ENCODE measurements around the gene RAF1.
"Not testable (repeated sequence)": the region's sequence is repeated elsewhere in the genome, so short reads cannot be mapped to it uniquely, and the experiment has no call there.

Gene RAF1

DNA sequence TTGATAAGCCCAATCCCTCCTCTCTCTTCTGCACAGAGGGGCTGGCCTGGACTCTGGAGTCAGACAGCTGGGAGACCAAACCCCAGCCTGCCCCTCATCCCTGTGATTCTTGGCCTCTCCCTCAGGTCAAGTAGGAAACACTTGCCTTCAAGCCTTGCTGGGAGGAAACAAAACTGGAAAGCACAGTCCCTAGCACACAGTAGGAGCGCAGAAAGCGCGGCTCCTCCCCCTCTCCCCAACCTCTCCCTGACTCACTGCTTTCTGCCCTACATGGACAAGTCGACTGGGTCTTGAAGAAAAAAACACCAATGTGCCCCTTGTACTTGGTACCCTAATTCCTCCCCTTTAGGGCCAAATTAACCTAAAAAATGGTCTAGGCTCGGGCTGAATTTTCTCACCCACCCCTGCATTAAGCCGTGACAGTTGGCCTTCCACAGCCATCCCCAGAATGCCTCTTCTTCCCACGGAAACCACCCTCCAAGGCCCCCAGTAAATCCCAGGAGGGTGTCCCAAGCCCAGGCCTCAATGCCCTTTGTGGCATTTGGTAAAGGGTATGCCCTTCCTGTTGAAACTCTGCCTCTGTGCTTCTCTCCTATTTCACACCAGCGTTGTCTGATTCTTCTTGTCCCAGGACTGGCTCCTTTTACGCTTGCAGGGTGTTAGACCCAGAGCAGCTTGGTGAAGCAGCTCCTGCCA lies 11.3 kb upstream of the RAF1 start:
- no peak for DNase-seq

DNA sequence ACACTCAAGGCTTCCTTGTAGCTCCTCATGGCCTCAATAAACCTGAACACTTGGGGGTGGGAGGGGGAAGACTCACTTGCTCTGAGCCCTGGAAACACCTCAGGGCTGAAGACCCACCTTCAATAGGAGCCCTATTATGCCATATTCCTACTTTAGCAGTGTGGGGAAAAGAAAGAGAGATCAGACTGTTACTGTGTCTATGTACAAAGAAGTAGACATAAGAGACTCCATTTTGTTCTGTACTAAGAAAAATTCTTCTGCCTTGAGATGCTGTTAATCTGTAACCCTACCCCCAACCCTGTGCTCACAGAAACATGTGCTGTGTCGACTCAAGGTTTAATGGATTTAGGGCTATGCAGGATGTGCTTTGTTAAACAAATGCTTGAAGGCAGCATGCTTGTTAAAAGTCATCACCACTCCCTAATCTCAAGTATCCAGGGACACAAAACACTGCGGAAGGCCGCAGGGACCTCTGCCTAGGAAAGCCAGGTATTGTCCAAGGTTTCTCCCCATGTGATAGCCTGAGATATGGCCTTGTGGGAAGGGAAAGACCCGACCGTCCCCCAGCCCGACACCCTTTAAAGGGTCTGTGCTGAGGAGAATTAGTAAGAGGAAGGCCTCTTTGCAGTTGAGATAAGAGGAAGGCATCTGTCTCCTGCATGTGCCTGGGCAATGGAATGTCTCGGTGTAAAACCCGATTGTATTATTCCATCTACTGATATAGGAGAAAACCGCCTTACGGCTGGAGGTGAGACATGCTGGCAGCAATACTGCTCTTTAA lies 10.2 kb upstream of the RAF1 start:
- not testable (repeated sequence) for DNase-seq

DNA sequence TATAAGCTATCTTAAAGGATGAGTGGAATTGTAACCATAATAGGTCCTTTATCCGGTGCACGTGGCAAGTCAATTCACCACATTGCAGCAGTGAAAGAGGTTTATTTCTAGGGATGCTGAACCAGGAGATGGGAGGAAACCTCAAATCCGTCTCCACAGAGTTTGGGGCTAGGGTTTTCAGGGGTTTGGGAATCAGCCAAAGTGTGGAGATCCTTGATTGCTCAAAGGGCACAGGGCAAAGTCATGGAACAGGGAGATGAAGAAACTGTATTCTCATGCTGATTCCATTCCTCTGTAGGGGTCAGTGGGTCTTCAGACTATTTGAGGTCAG lies 7.2 kb upstream of the RAF1 start:
- DNase-seq: no peak

DNA sequence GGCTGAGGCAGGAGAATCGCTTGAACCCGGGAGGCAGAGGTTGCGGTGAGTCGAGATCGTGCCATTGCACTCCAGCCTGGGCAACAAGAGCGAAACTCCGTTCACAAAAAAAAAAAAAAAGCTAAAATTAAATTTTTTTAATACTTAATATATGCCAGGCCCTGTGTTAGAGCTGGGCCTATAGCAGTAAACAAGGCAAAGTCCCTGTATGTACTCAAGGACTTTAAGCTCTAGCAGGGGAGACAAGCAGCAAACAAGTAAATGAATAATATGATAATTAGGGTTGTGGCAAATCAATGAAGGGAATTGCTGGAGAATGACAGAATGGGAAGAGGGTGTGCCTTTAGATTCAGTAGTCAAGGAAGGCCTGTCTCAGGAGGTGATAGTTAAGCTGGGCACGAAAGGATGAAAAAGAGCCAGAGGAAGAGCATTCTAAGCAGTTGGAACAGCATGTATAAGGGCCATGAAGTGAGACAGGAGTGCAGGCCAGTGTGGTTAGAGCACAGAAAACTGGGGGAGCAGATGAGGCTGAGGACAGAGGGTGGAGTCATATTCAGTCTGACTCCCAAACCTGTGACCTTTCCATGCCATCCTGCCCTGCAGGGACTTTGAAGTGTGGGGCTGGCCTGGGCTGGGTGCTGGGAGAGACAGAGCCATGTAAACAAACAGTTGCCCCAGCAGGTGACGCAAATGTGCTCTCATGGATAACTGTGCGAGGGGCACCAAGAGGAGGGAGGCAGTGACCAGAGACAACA lies 6.6 kb upstream of the RAF1 start:
- DNase-seq: no peak

DNA sequence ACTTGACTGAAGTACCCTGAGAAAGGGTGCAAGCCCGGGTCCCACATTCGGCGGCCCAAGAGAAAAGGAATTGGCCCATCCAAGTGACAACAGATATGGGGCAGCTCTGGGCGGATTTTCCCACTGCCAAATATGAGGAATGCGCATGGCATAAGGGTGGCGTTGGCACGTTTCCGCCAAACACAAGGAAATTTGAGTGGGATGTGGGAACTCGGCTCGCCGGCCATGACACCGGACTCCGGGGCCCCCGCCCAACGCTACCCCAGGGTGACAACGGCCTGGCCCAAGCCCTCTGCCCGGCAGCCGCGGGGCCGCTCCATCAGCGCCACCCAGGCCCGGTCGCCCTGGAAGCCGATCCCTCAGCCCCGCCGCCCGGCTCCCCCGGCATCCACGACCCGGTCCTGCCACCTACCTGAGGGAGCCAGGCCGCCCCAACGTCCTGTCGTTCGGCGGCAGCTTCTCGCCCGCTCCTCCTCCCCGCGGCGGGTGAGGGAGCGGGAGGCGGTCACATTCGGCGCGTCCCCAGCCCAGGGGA lies 449 bp downstream of the RAF1 start:
- DNase-seq: peak in 1 of 2 experiments; percentile 36

DNA sequence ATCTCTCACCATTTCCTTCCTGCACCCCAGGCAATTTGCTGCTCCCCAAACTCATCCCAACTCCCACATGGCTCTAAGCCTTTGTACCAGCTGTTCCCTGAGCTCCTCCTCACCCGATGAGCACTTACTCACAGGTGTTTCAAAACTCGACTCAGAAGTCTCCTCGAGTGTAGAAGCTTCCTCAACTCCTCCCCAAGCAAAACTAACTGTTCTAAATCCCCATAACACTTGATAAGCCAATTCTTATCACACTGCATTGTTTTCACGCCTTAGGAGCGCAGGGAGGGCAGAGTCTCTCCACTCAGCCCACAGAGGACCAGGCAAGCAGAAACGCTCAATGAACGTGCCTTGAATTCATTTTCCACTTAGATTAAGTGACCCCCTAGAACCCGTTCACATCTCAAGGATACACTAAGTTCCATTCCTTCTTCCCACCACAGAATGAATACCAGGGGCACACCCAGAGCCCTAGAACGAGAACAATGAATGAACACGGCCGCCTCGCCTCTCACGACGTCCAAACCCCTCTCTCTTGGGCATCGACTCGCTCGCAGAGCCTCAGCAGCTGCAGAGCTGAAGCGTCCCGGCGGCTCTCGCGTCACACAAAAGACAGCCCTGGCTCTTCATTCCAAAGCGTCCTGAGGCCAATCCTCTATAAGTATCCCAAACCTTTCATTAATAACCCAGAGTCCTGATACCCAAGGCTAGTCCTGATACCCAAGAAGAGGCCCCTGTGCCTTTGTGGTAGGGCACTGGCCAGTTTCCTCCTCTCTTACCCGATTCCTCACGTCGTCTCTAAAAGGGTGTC lies 1.1 kb downstream of the RAF1 start:
- DNase-seq: peak in 1 of 2 experiments; percentile 45

DNA sequence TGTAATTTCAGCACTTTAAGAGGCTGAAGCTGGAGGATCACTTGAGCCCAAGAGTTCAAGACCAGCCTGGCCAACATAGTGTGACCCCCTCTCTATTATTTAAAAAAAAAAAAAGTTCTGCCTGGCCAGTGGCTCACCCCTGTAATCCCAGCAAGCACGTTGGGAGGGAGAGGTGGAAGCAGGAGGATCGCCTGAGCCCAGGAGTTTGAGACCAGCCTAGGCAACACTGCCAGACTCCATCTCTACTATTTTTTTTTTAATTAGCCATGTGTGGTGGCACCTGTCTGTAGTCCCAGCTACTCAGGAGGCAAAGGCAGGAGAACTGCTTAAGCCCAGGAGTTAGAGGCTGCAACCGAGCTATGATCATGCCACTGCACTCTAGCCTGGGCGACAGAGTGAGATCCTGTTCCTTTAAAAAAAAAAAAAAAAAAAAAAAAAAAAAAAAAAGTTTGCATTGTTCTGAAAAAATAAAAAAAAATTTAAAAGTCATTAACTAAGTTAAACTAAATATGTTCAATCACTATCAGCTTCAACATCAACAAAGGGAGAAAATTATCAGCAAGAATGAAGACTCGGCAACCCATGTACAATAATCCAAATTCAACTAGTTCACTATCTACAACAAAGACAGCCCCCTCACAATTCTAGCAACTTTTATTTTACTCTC lies 1.9 kb downstream of the RAF1 start:
- no peak for DNase-seq

DNA sequence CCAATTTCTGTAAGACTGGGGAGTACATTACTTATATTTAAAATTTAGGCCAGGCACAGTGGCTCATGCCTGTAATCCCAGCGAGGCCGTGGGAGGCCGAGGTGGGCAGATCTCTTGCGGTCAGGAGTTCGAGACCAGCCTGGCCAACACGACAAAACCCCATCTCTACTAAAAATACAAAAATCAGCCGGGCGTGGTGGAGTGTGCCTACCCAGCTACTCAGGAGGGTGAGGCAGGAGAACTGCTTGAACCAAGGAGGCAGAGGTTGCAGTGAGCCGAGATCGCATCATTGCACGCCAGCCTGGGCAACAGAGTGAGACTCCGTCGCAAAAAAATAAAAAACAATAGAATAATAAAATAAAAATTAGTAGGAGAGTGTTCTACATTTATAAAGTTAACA lies 2.5 kb downstream of the RAF1 start:
- DNase-seq: not testable (repeated sequence)

DNA sequence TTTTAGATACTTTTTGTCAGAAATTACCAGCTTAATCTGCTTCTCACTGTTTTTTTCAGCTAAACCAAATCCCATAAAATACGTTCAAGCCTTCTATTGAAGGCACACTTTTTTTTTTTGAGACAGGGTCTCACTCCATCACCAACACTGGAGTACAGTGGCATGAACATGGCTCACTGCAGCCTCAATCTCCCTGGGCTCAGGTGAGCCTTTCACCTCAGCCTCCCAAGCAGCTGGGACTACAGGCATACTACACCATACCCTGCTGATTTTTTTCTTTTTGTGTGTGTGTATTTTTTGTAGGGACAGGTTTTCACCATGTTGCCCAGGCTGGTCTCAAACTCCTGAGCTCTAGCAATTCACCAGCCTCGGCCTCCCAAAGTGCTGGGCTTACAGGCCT lies 3.7 kb downstream of the RAF1 start:
- DNase-seq: no peak

DNA sequence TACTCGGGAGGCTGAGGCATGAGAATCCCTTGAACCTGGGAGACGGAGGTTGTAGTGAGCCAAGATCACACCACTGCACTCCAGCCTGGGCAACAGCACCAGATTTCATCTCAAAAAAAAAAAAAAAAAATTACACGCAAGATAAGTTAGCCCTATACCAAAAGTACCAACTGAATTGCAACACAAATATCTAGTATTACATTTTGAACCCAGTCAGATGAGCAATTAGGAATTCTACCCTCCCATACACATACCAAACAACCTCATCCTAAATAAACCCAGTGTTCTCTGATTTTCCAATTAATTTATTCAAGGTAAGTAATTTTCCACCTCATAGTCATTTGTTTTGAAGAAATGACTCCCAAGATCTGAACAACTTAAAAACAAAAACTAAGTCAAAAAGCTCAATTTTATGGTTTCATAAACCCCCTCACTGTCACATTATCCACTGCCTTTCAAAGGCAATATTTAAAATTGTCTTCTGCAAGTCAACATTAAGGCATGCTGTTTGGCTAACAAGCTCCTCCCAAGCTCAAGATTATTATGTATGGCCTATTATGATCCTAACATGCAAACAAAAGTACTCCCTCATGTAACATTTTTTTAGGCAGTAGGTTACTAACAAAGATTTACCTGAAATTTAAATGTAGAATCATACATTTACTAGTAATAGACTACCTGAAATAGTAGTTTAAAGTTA lies 4.5 kb downstream of the RAF1 start:
- DNase-seq: no peak

DNA sequence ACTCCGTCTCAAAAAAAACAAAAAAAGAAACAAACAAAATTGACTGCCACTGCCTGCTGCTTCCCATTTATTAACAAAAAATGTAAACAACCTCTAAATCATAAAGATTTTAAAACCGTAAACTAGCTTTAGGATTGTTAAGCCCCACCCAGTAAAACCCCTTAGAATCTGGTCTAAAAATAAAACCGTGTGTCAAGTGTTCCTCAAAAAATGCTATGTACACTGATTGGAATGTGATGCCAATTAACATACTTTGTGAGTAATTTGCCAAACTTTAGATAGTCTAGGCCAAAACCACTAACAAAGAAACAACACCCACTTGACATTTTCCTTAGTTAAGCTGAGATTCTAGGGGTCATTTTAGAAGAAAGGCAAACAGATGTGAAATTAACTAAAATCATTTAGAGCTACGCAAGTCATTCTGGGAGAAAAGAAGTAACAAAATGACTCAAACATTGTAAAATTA lies 5.3 kb downstream of the RAF1 start:
- DNase-seq: no peak

DNA sequence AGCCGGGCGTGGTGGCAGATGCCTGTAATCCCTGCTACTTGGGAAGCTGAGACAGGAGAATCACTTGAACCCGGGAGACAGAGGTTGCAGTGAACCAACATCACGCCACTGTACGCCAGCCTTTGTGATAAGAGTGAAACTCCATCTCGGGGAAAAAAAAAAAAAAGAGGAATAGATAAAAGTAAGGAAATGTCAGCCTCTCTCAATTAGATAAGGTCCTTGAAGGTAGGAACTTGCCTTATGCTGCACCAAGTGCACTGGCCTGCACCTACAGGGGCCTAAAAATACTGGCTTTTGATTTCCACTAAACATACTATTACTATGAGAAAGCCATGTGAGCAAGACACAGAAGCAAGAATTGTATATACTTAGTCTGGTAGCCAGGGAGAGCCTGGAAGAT lies 7.1 kb downstream of the RAF1 start:
- DNase-seq: no peak

DNA sequence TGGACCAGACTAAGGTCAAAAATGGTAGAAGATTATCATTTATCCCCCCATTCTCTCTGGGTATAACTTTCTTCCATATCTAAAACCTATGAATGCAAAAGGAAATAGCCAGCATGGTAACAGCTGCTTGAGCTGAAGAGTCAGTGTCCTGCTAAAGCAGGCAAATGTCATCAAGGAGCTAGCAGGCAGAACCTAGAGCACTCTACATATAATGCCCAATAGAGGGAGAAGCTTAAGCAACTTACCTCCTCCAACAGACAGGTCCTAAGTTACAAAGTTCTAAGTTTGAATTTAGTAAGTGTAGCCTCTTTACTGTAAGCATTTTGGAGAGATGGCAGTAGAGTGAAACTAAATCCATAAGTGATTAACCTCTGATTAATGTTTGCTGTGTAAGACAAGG lies 7.7 kb downstream of the RAF1 start:
- no peak for DNase-seq

DNA sequence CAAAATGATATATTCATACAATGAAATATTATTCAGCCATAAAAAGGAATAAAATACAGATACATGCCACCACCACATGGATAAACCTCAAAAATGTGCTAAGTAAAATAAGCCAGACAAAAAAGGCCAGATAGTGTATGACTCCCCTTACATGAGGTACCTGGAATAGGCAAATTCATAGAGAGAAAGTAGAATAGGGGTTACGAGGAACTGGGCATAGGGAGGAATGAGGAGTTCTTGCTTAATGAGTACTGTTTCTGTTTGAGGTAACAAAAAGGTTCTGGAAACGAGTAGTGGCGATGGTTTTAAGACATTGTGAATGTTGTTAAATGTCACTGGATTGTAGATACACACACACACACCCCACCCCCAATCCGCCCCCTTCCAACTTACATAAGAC lies 8.2 kb downstream of the RAF1 start:
- no peak for DNase-seq

DNA sequence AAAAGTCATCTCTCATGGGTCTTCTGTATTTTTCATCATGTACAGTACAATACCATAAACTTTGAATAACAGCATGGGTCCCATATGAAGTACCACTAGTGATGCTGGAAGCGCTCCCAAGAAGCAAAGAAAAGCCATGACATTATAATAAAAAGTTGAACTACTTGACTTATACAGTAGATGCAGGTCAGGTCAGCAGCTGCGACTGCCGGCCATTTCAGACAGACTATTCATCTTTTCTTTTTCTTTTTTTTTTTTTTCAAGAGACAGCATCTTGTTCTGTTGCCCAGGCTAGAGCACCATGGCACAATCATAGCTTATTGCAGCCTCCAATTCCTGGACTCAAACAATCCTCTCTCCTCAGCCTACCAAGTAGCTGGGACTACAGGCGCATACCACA lies 10.2 kb downstream of the RAF1 start:
- no peak for DNase-seq

DNA sequence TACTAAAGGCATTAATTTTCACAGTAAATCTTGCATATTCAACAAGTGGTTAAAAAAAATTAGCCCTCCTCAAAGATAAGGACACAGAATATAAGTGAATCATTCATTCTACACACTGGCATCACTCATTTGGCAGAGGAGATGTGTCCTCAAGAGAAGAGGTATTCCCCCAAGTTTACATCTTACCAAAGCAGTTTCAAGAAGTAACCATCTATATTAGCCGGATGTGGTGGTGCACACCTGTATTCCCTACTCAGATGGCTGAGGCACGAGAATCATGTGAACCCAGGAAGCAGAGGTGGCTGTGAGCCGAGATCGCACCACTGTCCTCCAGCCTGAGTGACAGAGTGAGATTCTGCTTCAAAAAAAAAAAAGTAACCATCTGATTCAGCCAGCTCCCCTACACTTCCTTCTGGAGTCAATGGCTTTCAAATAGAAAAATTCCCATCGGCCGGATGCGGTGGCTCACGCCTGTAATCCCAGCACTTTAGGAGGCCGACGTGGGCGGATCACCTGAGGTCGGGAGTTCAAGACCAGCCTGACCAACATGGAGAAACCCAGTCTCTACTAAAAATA lies 15.4 kb downstream of the RAF1 start:
- no peak for DNase-seq

DNA sequence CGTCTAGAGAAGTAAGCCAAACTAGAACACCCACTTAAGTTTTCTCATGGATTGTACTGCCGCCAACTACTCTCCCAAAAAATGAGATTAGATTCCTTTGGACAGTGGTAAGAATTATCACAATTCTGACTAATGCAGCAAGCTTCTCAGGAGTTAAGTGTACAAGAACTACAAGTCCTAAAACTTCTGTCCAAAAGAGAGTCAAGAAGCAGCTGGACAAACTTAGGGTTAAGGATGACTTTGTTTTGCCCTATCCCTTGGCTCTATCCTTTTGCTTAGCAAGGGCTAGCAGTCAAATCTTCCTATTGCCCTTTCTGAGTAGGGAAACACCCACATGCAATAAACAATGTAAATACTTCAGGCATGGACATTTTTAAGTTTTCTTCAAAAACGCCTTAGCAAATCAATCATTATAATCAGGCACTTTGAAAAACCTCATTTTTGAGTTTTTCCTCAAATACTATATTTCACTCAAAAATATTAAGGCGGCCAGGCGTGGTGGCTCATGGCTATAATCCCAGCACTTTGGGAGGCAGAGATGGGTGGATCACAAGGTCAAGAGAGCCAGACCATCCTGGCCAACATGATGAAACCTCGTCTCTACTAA lies 19.5 kb downstream of the RAF1 start:
- DNase-seq: no peak

DNA sequence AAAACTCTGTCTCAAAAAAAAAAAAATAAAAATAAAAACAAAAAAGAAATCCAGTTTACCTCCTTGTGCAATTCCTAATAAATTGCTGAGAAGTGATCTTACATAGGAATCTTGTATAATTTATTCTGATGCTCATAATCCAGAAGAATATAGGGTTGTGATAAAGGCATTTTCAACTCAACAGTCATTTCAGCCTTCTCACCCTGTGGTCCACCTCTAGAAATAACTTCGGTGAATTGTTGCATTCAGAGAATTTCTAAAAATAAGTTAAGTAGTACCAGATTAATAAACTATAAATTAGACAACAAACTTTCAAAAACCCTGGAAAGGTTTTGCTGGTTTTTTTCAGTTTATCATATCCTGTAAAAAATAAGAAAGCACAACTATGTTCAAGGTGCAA lies 20.2 kb downstream of the RAF1 start:
- DNase-seq: no peak

DNA sequence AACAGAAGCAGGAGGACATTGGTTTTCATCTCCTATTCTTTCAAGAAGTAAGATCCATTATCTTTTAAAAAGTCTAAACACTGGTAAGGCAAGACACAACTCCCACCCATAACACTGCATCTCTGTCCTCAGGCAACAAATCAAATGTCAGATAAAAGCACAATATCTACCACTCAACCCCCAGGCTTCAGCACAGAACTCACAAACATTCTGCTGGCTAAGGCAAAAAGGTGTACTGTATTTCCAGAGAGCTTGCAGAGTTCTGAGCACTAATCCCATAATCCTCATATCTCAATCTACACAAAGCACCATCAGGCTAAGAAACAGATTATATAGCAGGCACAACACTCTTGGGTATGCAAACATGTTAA lies 20.9 kb downstream of the RAF1 start:
- DNase-seq: no peak

DNA sequence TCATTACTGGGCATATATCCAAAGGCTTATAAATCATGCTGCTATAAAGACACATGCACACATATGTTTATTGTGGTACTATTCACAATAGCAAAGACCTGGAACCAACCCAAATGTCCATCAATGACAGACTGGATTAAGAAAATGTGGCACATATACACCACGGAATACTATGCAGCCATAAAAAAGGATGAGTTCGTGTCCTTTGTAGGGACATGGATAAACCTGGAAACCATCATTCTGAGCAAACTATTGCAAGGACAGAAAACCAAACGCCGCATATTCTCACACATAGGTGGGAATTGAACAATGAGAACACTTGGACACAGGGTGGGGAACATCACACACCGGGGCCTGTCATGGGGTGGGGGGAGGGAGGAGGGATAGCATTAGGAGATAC lies 23.1 kb downstream of the RAF1 start:
- DNase-seq: not testable (repeated sequence)

DNA sequence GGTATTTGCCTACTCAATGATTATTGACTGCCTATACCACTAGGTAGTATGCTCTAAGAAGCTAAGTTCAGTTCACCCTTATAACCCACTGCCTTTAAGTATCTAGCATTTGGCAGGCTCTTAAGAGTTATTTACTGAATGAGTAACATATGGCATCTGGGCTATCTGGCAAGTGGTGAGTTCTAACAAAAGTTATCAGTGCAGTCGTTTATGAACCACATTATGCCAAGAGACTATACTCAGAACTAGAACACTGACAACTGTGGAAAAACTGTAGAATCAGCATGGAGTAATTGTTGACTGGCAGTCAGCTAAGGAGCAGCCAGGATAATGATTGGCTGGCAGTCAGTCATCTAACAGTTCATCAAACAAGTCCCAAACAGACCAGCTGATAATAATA lies 25.8 kb downstream of the RAF1 start:
- no peak for DNase-seq
